B cell (primary cell): ENCODE data around the gene PFN3. TPM values are rescaled to one million over a fixed set of nuclear protein-coding genes. Genes with fewer than 3 reads are reported as not detected.

ENCODE experiments used
- ATAC-seq: fragments of 200-7000 bp; cut with Tn5 transposase; one replicate; pipeline ENCODE4 v1.10.0; 2021; ENCODE audit warnings: low read depth, mild to moderate bottlenecking, moderate number of reproducible peaks, moderate library complexity
- CTCF ChIA-PET: fragments of 350-600 bp; sonication (Branson Sonifier 250); formaldehyde crosslinking; loops from one replicate; lab custom pipeline; 2021; ENCODE audit warnings: antibody characterized with exemption, inconsistent platforms; lab: Charles Lee
- POLR2A ChIA-PET: fragments of 350-600 bp; sonication (Branson Sonifier 250); formaldehyde crosslinking; loops from one replicate; lab custom pipeline; 2021; ENCODE audit warnings: antibody characterized with exemption; lab: Charles Lee
- DNase-seq: peaks from one replicate; pipeline ENCODE4 v3.0.0; 2013
- H2AFZ ChIP-seq: 2 replicates; pipeline ENCODE4 v1.6.1; 2012; ENCODE audit warnings: mild to moderate bottlenecking, low read depth, low read length; ENCODE audit not compliant: insufficient read depth, poor library complexity, severe bottlenecking
- H3K27ac ChIP-seq, 2 donors: 1 replicate in 1 of 2; 2 replicates in 1 of 2; pipeline ENCODE4 v1.5.1; 2012 to 2013; ENCODE audit warnings: low read length in 2 of 2, mild to moderate bottlenecking in 2 of 2, moderate library complexity in 1 of 2
- H3K27me3 ChIP-seq, 4 experiments: fragments of 200-600 bp in 1 of 4; sonication (generic) in 1 of 4; replicated peaks in 1 of 4; 1 replicate in 2 of 4; 2 replicates in 2 of 4; pipeline versions ENCODE4 v1.6.1 to v1.7.0; 2013 to 2016; ENCODE audit warnings: low read length in 3 of 4, mild to moderate bottlenecking in 2 of 4, mixed read lengths in 1 of 4, moderate library complexity in 1 of 4; ENCODE audit not compliant: insufficient read depth in 4 of 4, control insufficient read depth in 3 of 4; ENCODE audit errors: control extremely low read depth in 1 of 4
- H3K36me3 ChIP-seq, 2 experiments: replicated peaks in 1 of 2; 1 replicate in 1 of 2; 2 replicates in 1 of 2; pipeline versions ENCODE4 v1.6.1 to v1.7.1; 2013; ENCODE audit warnings: low read length in 1 of 2; ENCODE audit not compliant: insufficient read depth in 2 of 2, control insufficient read depth in 1 of 2; ENCODE audit errors: control extremely low read depth in 1 of 2, extremely low read depth in 1 of 2
- H3K4me1 ChIP-seq, 2 donors: fragments of 200-600 bp in 1 of 2; sonication (generic) in 1 of 2; 1 replicate in 1 of 2; 2 replicates in 1 of 2; pipeline versions ENCODE4 v1.5.1 to v1.6.1; 2013 to 2017; ENCODE audit warnings: low read length in 2 of 2; ENCODE audit not compliant: control insufficient read depth in 2 of 2, insufficient read depth in 2 of 2
- H3K4me2 ChIP-seq: replicated peaks from 2 replicates; pipeline ENCODE3; 2012; ENCODE audit warnings: mild to moderate bottlenecking, low read depth, low read length; ENCODE audit not compliant: poor library complexity, severe bottlenecking
- H3K4me3 ChIP-seq, 5 experiments: fragments of 200-600 bp in 1 of 5; sonication (generic) in 1 of 5; 1 replicate in 3 of 5; 2 replicates in 2 of 5; pipeline versions ENCODE4 v1.5.1 to v1.7.0; 2011 to 2016; ENCODE audit warnings: low read length in 4 of 5, mild to moderate bottlenecking in 4 of 5, low read depth in 2 of 5, control low read depth in 1 of 5, moderate library complexity in 1 of 5; ENCODE audit not compliant: insufficient read depth in 1 of 5; ENCODE audit errors: control extremely low read depth in 1 of 5, extremely low read depth in 1 of 5
- H3K79me2 ChIP-seq: fragments of 200-600 bp; sonication (generic); one replicate; pipeline ENCODE4 v1.6.0; 2016; ENCODE audit warnings: low read length; ENCODE audit not compliant: control insufficient read depth, insufficient read depth
- H3K9ac ChIP-seq: fragments of 200-600 bp; sonication (generic); 2 replicates; pipeline ENCODE4 v1.6.1; 2017; ENCODE audit warnings: mild to moderate bottlenecking, low read length, moderate library complexity
- H3K9me3 ChIP-seq, 3 donors: one replicate each; pipeline versions ENCODE4 v1.6.1 to v1.7.1; 2013; ENCODE audit warnings: low read length in 2 of 3; ENCODE audit not compliant: control insufficient read depth in 2 of 3, insufficient read depth in 1 of 3; ENCODE audit errors: control extremely low read depth in 1 of 3
- H4K20me1 ChIP-seq: 2 replicates; pipeline ENCODE4 v1.6.0; 2012; ENCODE audit warnings: mild to moderate bottlenecking, low read length; ENCODE audit not compliant: insufficient read depth, control insufficient read depth, poor library complexity, severe bottlenecking
- H3K27ac Mint-ChIP-seq: one replicate; pipeline ENCODE4 v1.8.0; 2021; ENCODE audit warnings: mixed read lengths
- H3K27me3 Mint-ChIP-seq: one replicate; pipeline ENCODE4 v1.8.0; 2021; ENCODE audit warnings: mixed read lengths
- H3K4me1 Mint-ChIP-seq: one replicate; pipeline ENCODE4 v1.8.0; 2021; ENCODE audit warnings: mixed read lengths
- H3K4me3 Mint-ChIP-seq: one replicate; pipeline ENCODE4 v1.8.0; 2021; ENCODE audit warnings: mixed read lengths
- H3K9me3 Mint-ChIP-seq: one replicate; pipeline ENCODE4 v1.8.0; 2022; ENCODE audit warnings: mixed read lengths; ENCODE audit not compliant: insufficient read depth
- CTCF ChIP-seq: fragments of 200-600 bp; IDR thresholded peaks from one replicate; pipeline ENCODE4 v1.8.0; 2022; ENCODE audit warnings: antibody characterized with exemption, mild to moderate bottlenecking
- EZH2 ChIP-seq: IDR thresholded peaks from 2 replicates; pipeline ENCODE4 v1.6.1; 2012; ENCODE audit warnings: borderline replicate concordance, low read depth, mild to moderate bottlenecking, moderate library complexity, low read length; ENCODE audit not compliant: insufficient read depth, poor library complexity, severe bottlenecking
- WGBS: methylation state at CpG from one replicate; pipeline ENCODE4 v1.1.5; 2013; ENCODE audit warnings: missing lambda C conversion rate; ENCODE audit not compliant: insufficient coverage; 5-methylcytosine and 5-hydroxymethylcytosine counted together
- intact Hi-C: fragments of 100-400 bp; cut with micrococcal nuclease; formaldehyde crosslinking; loops from one replicate; pipeline ENCODE4 v1.10.0; 2022
- polyA plus RNA-seq: library from polyadenylated mRNA; depleted of rRNA; stranded (reverse); fragments of >200 nt; gene quantifications from 2 replicates; pipeline ENCODE4 v1.2.3, GENCODE V29; 2012
- total RNA-seq, 2 donors: library from RNA; stranded (reverse); fragments of 120-200 nt in 1 of 2; gene quantifications; 1 replicate in 1 of 2; 2 replicates in 1 of 2; pipeline versions ENCODE4 v1.2.3 to v1.2.4, GENCODE V29; 2013 to 2022

Gene PFN3
- total and polyA plus RNA-seq, 2 donors (not counting 1 experiment from before 2014, with no cell fraction given): not detected

GRCh38 chr5:177362610-177363507 lies 37.6 kb downstream of the PFN3 start:
- peak overlapping the region; percentile 81 for H3K4me2 ChIP-seq
- 8% methylated on average over 55 of the region's 59 CpGs for WGBS
- TF ChIP-seq CTCF (no peak), EZH2 (no peak)
- H3K4me1 Mint-ChIP-seq: peaks cover 63% of the 10 kb centered on the region
- H3K4me1 ChIP-seq: peaks cover 48 to 64% of the 10 kb centered on the region in 2 donors
- peak overlapping the region; percentile 66 for H2AFZ ChIP-seq
- peak overlapping the region; percentile 93 for H3K27ac Mint-ChIP-seq
- H3K79me2 ChIP-seq: peaks cover 86% of the 10 kb centered on the region
- ChIA-PET CTCF (interaction anchor here (0.9 to 2.8 kb wide), 6 partner anchors 8 to 94 kb away, joined by 3 to 16 read pairs (median 4); partner anchors contain the start of gene LMAN2), POLR2A (interaction anchor here (2.5 kb wide), 1 partner anchor 11 kb away, joined by 14 read pairs; the partner anchor contains the start of gene LMAN2)
- ATAC-seq (peak; percentile 77), DNase-seq (peak; percentile 75)
- no peaks in the 10 kb centered on the region for H3K27me3 Mint-ChIP-seq
- no peaks in the 10 kb centered on the region for H3K27me3 ChIP-seq
- no peaks in the 10 kb centered on the region for H3K9me3 ChIP-seq
- peak overlapping the region in 4 of 5 experiments; percentile 35 to 52 (median 48) for H3K4me3 ChIP-seq
- intact Hi-C loops: no loop called here
- no peaks in the 10 kb centered on the region for H3K9me3 Mint-ChIP-seq
- peaks cover 95% of the 10 kb centered on the region for H4K20me1 ChIP-seq
- H3K4me3 Mint-ChIP-seq: peak overlapping the region; percentile 86
- H3K27ac ChIP-seq: peak overlapping the region; percentile 39 to 50
- H3K9ac ChIP-seq: peak overlapping the region; percentile 54
- peaks cover 0 to 40% of the 10 kb centered on the region in 2 experiments for H3K36me3 ChIP-seq
